ENCODE measurements around the gene EIF4A3.

- TF ChIP-seq POLR2A (IDR thresholded peaks at IDR 0.05; ENCODE audit: low read depth, low read length) (no peak), TAF1 (IDR thresholded peaks at IDR 0.05; ENCODE audit: low read depth, low read length) (no peak)
These were observed 41.2 kb downstream of the EIF4A3 start for GRCh38 chr17:80105762-80106161.
